GM15510 (cell line): Measurements from ENCODE around the gene ODC1.

ENCODE experiments used
- POLR2A ChIP-seq: IDR thresholded peaks from 3 replicates; pipeline ENCODE4 v1.6.1; 2011; ENCODE audit warnings: borderline replicate concordance; ENCODE audit not compliant: insufficient read length; ENCODE audit errors: extremely low read depth

Gene ODC1

GRCh38 chr2:10482460-10482859, 34.3 kb upstream of the ODC1 start:
- no peak for TF ChIP-seq POLR2A

GRCh38 chr2:10481666-10482157, 33.6 kb upstream of the ODC1 start:
- TF ChIP-seq POLR2A: no peak

GRCh38 chr2:10481055-10481665, 33.0 kb upstream of the ODC1 start:
- no peak for TF ChIP-seq POLR2A

GRCh38 chr2:10480359-10480949, 32.3 kb upstream of the ODC1 start:
- TF ChIP-seq POLR2A: no peak

- TF ChIP-seq POLR2A: no peak
Measured at GRCh38 chr2:10478916-10479315, 30.8 kb upstream of the ODC1 start.

- TF ChIP-seq POLR2A: no peak
Measured at GRCh38 chr2:10478298-10478625, 30.1 kb upstream of the ODC1 start.

GRCh38 chr2:10477443-10478297, 29.5 kb upstream of the ODC1 start:
- no peak for TF ChIP-seq POLR2A

- no peak for TF ChIP-seq POLR2A
Measured at GRCh38 chr2:10476723-10477442, 28.8 kb upstream of the ODC1 start.

GRCh38 chr2:10475811-10476660, 27.9 kb upstream of the ODC1 start:
- TF ChIP-seq POLR2A: no peak

- no peak for TF ChIP-seq POLR2A
Measured at GRCh38 chr2:10475221-10475722, 27.1 kb upstream of the ODC1 start.

GRCh38 chr2:10473121-10473756, 25.1 kb upstream of the ODC1 start:
- no peak for TF ChIP-seq POLR2A

GRCh38 chr2:10471955-10472354, 23.8 kb upstream of the ODC1 start:
- no peak for TF ChIP-seq POLR2A

GRCh38 chr2:10471046-10471571, 23.0 kb upstream of the ODC1 start:
- no peak for TF ChIP-seq POLR2A
